IPS DF 6.9 (cell line): ENCODE results near the gene TOGARAM2.
"Not testable (repeated sequence)": the region's sequence is repeated elsewhere in the genome, so short reads cannot be mapped to it uniquely, and the experiment has no call there.

Experiments
- DNase-seq: peaks from one replicate; pipeline ENCODE4 v3.0.0-alpha.2; 2013; ENCODE audit warnings: low read depth, low spot score
- H3K27ac ChIP-seq: one replicate; pipeline ENCODE4 v1.5.1; 2013; ENCODE audit warnings: low read length, control low read depth
- H3K27me3 ChIP-seq: 2 replicates; pipeline ENCODE4 v1.6.1; 2013; ENCODE audit warnings: mild to moderate bottlenecking, low read length; ENCODE audit not compliant: control insufficient read depth, insufficient read depth
- H3K36me3 ChIP-seq: 2 replicates; pipeline ENCODE4 v1.6.1; 2013; ENCODE audit warnings: low read length; ENCODE audit not compliant: control insufficient read depth, insufficient read depth
- H3K4me1 ChIP-seq: 2 replicates; pipeline ENCODE4 v1.6.1; 2013; ENCODE audit warnings: low read length; ENCODE audit not compliant: control insufficient read depth, insufficient read depth
- H3K4me3 ChIP-seq: 2 replicates; pipeline ENCODE4 v1.5.1; 2013; ENCODE audit warnings: mild to moderate bottlenecking, low read length
- H3K9me3 ChIP-seq: 2 replicates; pipeline ENCODE4 v1.6.1; 2013; ENCODE audit warnings: low read length, inconsistent platforms; ENCODE audit not compliant: control insufficient read depth, insufficient read depth
- WGBS: extraction: QIAGEN DNeasy Blood & Tissue Kit; methylation state at CpG from one replicate; pipeline ENCODE4 v1.1.7; 2013; ENCODE audit warnings: mixed read lengths, missing lambda C conversion rate; ENCODE audit not compliant: insufficient read length, insufficient coverage; 5-methylcytosine and 5-hydroxymethylcytosine counted together

TOGARAM2 gene

DNA sequence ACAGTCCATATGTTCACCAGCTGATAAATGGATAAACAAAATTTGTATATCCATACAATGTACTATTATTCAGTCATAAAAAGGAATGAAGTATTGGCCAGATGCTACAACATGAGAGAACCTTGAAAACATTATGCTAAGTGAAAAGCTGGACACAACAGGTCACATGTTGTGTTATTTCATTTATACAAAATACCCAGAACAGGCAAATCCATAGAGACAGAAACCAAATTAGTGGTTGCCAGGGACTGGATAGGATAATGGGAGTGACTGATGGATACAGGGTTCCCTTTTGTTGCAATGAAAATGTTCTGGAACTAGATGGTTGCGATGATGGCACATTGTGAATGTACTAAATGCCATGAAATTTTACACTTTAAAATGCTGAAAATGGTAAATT lies 103.5 kb downstream of the TOGARAM2 start:
- Histone ChIP-seq H3K4me1 (no peaks in the 10 kb centered on the region), H3K4me3 (no peak overlapping the region), H3K36me3 (no peaks in the 10 kb centered on the region), H3K9me3 (no peaks in the 10 kb centered on the region), H3K27me3 (no peaks in the 10 kb centered on the region), H3K27ac (no peak overlapping the region)
- DNase-seq: no peak
- WGBS: no CpG with 5 or more reads among the region's 1 CpG

DNA sequence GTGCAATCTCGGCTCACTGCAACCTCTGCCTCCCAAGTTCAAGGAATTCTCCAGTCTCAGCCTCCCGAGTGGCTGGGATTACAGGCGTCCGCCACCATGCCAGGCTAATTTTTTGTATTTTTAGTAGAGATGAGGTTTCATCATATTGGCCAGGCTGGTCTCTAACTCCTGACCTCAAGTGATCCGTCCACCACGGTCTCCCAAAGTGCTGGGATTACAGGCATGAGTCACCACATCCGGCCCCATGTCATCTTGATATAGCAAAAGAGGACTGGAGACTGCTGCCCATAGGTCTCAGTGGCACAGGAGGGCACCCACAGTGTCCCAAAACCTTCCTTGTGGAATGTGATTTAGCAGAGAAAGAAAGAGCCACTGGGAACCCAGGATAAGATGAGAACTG lies 109.2 kb downstream of the TOGARAM2 start:
- not testable (repeated sequence) for DNase-seq, H3K27me3 ChIP-seq, H3K9me3 ChIP-seq, H3K27ac ChIP-seq, H3K4me3 ChIP-seq, H3K36me3 ChIP-seq, H3K4me1 ChIP-seq
- WGBS: no CpG with 5 or more reads among the region's 7 CpGs

DNA sequence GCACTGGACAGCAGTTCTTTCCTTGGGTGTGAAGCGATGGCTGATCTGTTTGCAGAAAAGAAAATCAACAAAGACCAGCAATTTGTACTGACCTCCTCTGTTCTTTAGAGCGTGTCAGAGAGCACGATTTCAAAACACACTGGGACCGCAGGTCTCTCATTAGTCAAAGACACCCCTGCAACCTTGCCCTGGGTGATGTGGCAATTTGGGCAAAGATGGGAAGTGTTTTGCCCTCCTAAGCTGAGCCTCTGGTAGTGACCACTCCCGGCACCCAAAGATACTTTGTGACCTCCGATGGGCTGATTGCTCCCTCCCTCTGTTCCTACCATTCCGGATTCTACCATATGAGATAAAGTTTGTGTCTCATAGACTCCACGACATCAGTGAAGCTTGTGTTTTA lies 115.9 kb downstream of the TOGARAM2 start:
- Histone ChIP-seq H3K27ac (no peak overlapping the region), H3K27me3 (no peaks in the 10 kb centered on the region), H3K9me3 (no peaks in the 10 kb centered on the region; the same call in 1 of the 2 replicates), H3K36me3 (no peaks in the 10 kb centered on the region), H3K4me1 (no peaks in the 10 kb centered on the region), H3K4me3 (no peak overlapping the region)
- DNase-seq: no peak
- WGBS: no CpG with 5 or more reads among the region's 8 CpGs

DNA sequence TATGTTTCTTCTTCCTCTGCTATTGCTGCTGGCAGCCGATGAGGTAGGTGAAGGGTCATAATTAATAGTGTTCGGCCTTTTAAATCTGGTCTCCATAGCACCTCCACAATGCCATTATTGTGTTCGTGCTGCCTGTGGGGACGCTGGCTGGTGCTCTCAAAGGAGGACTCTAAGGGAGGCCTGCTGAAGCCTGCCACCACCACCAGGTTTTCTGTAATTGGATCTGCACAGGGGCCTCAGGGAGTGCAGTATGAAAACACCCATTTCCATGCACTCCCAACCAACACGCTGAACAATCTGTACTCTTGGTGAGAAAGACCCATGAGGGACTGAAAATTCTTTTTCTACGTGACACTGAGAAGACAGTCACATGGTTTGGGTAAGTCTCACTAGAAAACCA lies 116.5 kb downstream of the TOGARAM2 start:
- H3K4me1 ChIP-seq: no peaks in the 10 kb centered on the region
- no peak for DNase-seq
- H3K9me3 ChIP-seq: no peaks in the 10 kb centered on the region; the same call in 1 of the 2 replicates
- no CpG with 5 or more reads among the region's 6 CpGs for WGBS
- no peaks in the 10 kb centered on the region for H3K36me3 ChIP-seq
- no peak overlapping the region for H3K4me3 ChIP-seq
- H3K27ac ChIP-seq: no peak overlapping the region
- H3K27me3 ChIP-seq: no peaks in the 10 kb centered on the region

DNA sequence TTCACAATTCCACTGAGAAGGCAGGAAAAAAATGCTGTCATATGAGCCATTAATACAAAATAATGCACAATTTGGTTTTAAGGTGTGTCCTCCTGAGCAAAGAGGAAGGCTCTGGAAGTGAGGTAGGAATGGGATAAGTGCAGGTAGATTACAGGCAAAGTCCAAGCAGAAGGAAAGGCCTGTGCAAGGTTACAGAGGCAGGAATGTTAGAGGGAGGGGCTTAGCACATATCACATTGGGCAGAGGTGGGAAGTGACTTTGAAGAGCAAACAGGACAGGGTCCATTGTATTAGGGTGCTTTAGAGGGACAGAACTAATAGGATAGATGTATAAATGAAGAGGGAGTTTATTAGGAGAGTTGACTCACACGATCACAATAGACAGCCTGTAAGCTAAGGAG lies 119.5 kb downstream of the TOGARAM2 start:
- no peaks in the 10 kb centered on the region for H3K36me3 ChIP-seq
- WGBS: no CpG with 5 or more reads among the region's 1 CpG
- DNase-seq: no peak
- H3K9me3 ChIP-seq: no peaks in the 10 kb centered on the region; the same call in 1 of the 2 replicates
- no peaks in the 10 kb centered on the region for H3K4me1 ChIP-seq
- no peak overlapping the region for H3K4me3 ChIP-seq
- H3K27ac ChIP-seq: no peak overlapping the region
- no peaks in the 10 kb centered on the region for H3K27me3 ChIP-seq
